HG03575 (cell line): ENCODE measurements around the gene PPIF.
"Not testable (repeated sequence)": the region's sequence is repeated elsewhere in the genome, so short reads cannot be mapped to it uniquely, and the experiment has no call there.

Source experiments
- ATAC-seq: cut with Tn5 transposase; IDR thresholded peaks from one replicate; pipeline ENCODE4 v1.9.1; 2021; ENCODE audit not compliant: unreplicated experiment, insufficient number of reproducible peaks, low FRiP score; ENCODE audit errors: extremely low read depth

The PPIF gene

DNA sequence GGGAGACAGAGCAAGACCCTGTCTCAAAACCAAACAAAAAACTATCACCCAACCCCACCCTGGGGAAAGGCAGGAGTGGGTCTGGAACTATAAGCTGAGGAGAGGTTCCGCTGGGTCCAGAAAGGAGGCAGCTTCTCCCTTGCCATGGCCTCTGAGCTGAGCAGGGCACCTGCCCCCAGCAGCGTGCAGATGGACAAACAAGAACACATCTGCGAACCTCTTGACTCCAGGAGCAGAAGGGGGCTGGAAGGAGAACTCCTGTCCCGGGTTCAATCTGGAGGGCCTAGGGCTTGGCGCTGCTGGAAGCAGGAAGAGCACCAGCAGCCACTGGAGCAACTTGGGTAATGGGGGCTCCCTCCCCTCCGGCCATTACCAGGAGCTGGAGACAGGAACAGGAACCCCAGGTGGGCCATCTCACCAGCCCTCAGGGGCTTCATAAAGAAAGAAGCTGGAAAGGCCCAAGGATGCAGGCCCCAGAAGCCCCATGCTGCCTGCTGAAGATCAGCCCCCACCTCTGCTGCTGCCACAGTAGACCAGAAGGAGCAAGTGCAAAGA, 19.0 kb upstream of the PPIF start:
- ATAC-seq = no peak

DNA sequence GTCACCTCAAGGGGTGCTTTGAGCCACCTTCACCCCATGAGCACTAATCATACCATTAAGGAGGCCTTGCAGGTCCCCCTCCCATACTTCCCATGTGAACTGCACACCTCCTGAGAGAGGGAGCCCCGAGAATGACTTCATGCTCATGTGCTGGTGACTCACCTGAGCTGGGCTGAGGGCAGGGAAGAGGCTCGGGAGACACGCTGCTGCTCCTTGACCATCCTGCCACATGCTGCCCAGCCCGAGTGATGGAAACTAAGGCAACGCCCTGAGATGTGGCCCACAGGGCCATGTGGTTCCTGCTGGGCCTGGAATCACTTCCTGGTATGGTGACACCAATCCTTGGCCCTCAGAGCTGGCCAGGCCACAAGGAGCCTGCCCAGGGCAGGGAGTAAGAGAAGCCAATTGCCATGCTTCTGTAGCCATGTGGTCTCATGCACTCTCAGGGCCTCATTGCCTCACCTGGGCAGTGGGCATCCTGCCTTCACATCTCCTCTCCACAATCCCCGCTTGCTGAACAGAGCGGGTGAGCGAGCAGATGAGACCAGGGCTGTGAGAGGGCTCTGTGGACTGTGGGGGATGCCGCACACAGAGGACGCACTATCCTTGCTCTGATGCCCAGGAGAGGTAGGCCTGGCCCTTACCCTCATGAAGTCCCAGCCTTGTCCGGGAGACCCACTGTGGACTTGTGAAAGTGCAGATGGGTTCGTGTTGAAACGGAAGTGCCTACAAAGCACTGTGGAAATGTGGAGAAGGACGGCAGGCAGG, 18.3 kb upstream of the PPIF start:
- ATAC-seq = no peak

DNA sequence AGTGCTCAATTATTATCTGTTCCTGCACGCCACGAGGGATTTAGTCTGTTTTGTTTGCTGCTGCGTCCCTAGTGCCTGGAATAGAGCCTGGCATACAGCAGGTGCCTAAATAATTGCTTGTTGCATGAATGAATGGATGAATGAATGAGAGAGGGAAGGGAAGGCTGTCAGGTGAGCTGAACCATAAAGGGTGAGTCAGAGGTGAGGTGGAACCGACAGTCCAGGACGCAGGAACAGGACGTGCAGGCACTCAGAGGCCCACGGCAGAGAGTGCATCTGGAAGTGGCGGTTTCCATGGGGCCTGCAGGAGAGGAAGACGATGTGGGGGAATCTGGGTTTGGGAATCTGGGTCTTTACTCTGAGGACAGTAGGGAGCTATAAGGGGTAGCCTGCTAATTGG, 17.7 kb upstream of the PPIF start:
- ATAC-seq = no peak

GRCh38 chr10:79331226-79331625, 16.0 kb upstream of the PPIF start:
- no peak for ATAC-seq

- no peak for ATAC-seq
Observed at GRCh38 chr10:79331709-79332108, 15.6 kb upstream of the PPIF start.

- ATAC-seq = not testable (repeated sequence)
Observed at GRCh38 chr10:79332610-79333315, 14.5 kb upstream of the PPIF start.

DNA sequence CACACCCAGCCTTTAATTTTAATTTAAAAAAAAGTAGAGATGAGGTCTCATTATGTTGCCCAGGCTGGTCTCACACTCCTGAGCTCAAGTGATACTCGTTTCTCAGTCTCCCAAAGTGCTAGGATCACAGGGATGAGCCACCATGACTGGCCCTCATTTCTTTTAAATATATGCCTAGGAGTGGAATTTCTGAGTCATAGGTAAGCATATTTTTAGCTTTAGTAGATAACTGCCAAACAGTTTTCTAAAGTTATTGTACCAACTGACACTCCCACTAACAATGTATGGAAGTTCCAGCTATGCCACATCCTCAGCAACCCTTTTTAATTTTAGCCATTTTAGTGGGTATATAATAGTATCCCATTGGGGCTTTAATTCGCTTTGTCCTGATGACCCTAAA, 13.8 kb upstream of the PPIF start:
- no peak for ATAC-seq

DNA sequence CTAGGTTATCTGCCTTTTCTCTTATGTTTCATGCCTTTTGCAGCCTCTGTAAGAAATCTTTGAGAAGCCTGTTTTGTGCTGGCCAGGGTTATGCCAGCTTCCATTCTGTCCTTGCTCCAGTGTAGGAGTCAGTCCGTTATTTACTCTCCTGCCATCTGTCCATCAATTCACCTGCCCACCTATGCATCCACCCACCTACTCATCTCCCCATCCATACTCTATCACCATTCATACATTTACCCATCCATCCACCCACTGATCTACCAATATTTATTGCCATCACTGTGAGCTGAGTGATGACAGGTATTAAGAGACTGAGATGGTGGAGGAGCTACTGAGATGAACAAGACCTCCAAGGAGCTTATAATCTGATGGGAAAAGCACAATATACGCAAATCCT, 12.7 kb upstream of the PPIF start:
- ATAC-seq = no peak

- no peak for ATAC-seq
Observed at GRCh38 chr10:79335094-79335469, 12.2 kb upstream of the PPIF start.

DNA sequence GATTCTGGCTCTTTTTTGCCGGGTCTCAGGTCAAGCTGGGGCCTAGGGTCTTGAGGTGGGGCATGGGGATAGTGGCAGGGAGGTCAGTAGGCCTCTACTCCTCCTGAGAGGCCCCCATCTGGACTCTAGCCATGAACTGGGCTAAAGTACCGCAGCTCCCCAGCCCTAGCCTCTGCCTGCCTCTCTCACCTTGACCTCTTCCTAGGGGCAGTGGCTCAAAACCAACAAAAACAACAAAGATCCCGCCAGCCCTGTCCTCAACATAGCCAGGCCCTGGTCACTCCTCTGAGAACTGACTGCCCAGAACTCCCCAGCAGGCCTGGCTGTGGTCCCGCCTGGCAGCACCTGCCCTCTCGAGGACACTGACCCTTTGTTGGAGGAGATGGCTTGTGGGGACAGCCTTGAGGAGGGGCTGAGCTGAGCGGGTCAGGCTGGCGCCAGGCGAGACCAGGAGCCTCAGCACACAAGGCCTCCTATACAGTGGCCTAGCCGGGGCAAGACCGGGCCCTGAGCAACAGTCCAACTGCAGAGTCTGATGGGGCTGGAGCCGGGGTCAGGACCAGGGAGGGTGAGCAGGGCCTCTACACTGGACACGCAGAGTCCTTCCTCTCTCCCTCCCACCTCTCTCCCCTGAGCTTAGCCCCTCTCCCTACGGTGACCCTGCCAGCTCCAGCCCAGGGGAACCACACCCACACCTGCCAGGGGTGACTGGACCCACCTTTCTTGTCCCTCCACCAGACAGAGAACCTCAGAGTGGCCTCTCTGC, 11.6 kb upstream of the PPIF start:
- ATAC-seq = no peak

DNA sequence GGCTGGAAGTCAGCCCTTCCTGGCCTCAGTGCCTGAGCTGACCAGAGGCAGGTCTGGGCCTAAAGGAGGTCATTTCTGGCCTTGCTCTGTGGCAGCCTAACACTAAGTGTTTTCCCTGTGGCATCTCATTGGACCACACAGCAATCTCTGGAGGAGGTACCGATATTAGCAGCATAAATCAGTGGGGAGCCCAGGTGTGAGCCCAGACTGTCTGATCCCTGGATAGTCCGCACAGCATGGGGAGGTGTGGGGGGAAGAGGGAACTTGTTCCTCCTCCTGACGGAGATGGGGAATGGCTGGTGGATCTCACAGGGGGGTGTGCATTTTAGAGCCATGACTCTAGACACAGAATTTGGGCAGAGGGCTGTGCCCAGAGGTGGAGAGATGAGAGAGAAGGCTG, 11.0 kb upstream of the PPIF start:
- no peak for ATAC-seq

- ATAC-seq = no peak
Observed at GRCh38 chr10:79336739-79337138, 10.5 kb upstream of the PPIF start.

- not testable (repeated sequence) for ATAC-seq
Observed at GRCh38 chr10:79337783-79338469, 9.3 kb upstream of the PPIF start.

DNA sequence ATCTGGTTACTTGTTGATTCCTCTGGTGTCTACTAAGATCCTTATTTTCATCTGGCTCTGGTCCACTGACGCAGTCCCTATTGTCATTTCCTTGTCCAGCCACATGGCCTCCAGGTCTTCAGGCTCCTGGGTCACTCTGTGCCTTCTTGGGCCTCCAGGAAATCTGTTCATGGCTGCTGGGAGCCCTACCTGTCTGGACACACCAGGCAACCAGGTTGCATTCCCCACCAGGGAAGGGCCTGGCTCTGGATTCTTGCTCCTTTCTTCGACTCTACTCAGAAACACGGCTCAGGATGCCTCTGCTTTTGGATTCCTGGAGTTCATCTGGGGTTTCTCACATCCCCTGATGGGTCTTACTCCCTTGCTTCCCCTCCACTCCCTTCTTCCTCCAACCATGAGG, 8.0 kb upstream of the PPIF start:
- no peak for ATAC-seq

GRCh38 chr10:79340646-79341244, 6.5 kb upstream of the PPIF start:
- no peak for ATAC-seq

DNA sequence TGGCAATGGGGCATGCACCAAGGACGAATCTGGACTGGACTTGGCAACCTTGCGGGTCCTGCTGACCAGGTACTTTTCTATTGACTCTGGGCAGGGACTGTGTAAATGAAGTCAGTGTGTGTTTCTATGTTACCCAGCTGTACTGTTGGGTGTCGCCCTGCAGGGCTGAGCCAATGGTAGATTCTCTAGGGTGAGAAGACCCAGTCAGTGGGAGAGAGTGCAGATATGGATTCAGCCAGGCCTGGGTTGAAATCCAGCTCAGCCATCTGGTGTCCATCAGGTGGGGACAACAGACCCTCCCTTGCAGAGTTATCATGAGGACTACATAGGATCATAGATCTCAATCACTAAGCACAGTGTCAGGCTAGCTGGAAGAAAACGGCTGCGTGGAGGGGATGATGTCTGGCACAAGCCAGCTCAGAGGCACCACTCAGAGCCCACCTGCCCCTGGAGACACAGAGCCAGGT, 4.9 kb upstream of the PPIF start:
- ATAC-seq = no peak

DNA sequence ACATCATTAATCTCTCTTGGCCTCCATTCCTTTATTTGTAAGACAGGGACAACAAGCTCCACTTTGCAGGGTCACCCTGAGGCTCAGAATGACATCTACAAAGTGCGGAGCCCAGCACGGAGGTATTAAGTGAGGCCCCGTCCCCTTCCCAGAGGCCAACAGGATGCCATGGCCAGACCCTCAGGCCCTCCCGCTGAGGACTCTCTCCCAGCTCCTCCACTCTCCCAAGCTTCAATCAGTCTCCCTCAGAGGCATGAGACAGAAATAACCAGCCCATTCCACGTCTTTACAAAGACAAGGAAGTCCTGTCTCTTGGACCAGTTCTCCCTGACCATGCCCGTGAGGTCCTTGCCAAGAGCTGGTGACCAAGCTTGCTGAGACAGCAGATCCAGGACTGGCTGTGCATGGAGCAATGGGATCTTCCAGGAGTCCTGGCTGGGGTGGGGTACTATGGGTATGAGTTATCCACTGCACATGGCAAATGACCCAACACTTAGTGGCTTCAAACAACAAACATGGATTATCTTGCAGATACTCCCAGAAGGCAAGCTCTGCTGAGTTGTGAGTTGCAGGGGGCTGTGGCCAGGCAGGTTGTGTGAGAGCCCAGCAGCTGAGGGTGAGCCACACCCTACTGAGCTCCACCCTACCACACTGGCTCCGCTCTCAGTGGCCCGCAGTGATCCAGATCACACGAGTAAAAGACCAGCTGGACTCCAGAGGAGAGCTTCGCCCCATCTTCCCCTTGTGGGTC, 4.3 kb upstream of the PPIF start:
- no peak for ATAC-seq
